Endodermal cell (in vitro differentiated cells): ENCODE data around the gene S100A4. TPM values are rescaled to one million over a fixed set of nuclear protein-coding genes. Genes with fewer than 3 reads are reported as not detected.

Experiments used
- DNase-seq: peaks from one replicate; pipeline ENCODE4 v3.0.0-alpha.2; 2017
- H3K27ac ChIP-seq: 2 replicates; pipeline ENCODE4 v1.5.1; 2013; ENCODE audit warnings: mild to moderate bottlenecking, low read depth, low read length, moderate library complexity
- H3K27me3 ChIP-seq: 2 replicates; pipeline ENCODE4 v1.6.1; 2013; ENCODE audit warnings: mild to moderate bottlenecking, low read length, moderate library complexity; ENCODE audit not compliant: insufficient read depth, control insufficient read depth, poor library complexity, severe bottlenecking
- H3K36me3 ChIP-seq: 2 replicates; pipeline ENCODE4 v1.7.0; 2013; ENCODE audit warnings: mild to moderate bottlenecking, low read length, moderate library complexity; ENCODE audit not compliant: control insufficient read depth, insufficient read depth
- H3K4me1 ChIP-seq: one replicate; pipeline ENCODE4 v1.7.0; 2013; ENCODE audit warnings: low read length; ENCODE audit not compliant: control insufficient read depth, insufficient read depth
- H3K4me3 ChIP-seq: 2 replicates; pipeline ENCODE4 v1.5.1; 2013; ENCODE audit warnings: mild to moderate bottlenecking, low read length, moderate library complexity
- H3K9ac ChIP-seq: 2 replicates; pipeline ENCODE4 v1.6.1; 2013; ENCODE audit warnings: mild to moderate bottlenecking, low read length, moderate library complexity; ENCODE audit not compliant: poor library complexity, severe bottlenecking; ENCODE audit errors: extremely low read depth
- H3K9me3 ChIP-seq: 2 replicates; pipeline ENCODE4 v1.6.1; 2013; ENCODE audit warnings: mild to moderate bottlenecking, low read length, moderate library complexity; ENCODE audit not compliant: control insufficient read depth
- H3K27ac Mint-ChIP-seq: 2 replicates; pipeline ENCODE4 v1.8.0; 2020; ENCODE audit warnings: mixed read lengths
- H3K27me3 Mint-ChIP-seq: 2 replicates; pipeline ENCODE4 v1.8.0; 2021; ENCODE audit warnings: mild to moderate bottlenecking, mixed read lengths; ENCODE audit not compliant: insufficient read depth
- H3K36me3 Mint-ChIP-seq: 2 replicates; pipeline ENCODE4 v1.8.0; 2020; ENCODE audit warnings: low read depth, mixed read lengths
- H3K4me1 Mint-ChIP-seq: 2 replicates; pipeline ENCODE4 v1.8.0; 2020; ENCODE audit warnings: mixed read lengths
- H3K4me3 Mint-ChIP-seq: 2 replicates; pipeline ENCODE4 v1.8.0; 2020; ENCODE audit warnings: mild to moderate bottlenecking, moderate library complexity, mixed read lengths
- H3K9me3 Mint-ChIP-seq: 2 replicates; pipeline ENCODE4 v1.8.0; 2020; ENCODE audit warnings: mild to moderate bottlenecking, mixed read lengths
- CTCF ChIP-seq: fragments of 200-600 bp; sonication (generic); conservative IDR thresholded peaks from 2 replicates; pipeline ENCODE4 v1.5.0; 2021; ENCODE audit warnings: antibody characterized with exemption, mild to moderate bottlenecking
- WGBS, 2 experiments: methylation state at CpG; one replicate each; pipeline versions ENCODE4 v1.1.5 to v1.1.7; 2013; ENCODE audit warnings: missing lambda C conversion rate in 2 of 2, mixed read lengths in 1 of 2; ENCODE audit not compliant: insufficient coverage in 1 of 2, insufficient read length in 1 of 2; 5-methylcytosine and 5-hydroxymethylcytosine counted together
- total RNA-seq, 2 donors: library from RNA; stranded (reverse); fragmentation: NEBNext Ultra II Directional in 1 of 2; extraction: Animal tissue kit (Norgen Biotek cat#: 25700) in 1 of 2; gene quantifications; 2 replicates in 1 of 2; 3 replicates in 1 of 2; pipeline ENCODE4 v1.2.1, GENCODE V29; 2021

The S100A4 gene
- total RNA-seq, 2 donors from 2014 or later = 4.9 to 6.2 TPM

GRCh38 chr1:153556348-153556747 is 10.7 kb upstream of the S100A4 start:
- Histone ChIP-seq H3K27me3 (no peaks in the 10 kb centered on the region), H3K4me1 (no peaks in the 10 kb centered on the region), H3K9ac (no peak overlapping the region), H3K4me3 (no peak overlapping the region), H3K27ac (no peak overlapping the region), H3K36me3 (no peaks in the 10 kb centered on the region), H3K9me3 (no peaks in the 10 kb centered on the region)
- Mint-ChIP-seq H3K9me3 (no peaks in the 10 kb centered on the region), H3K27me3 (no peaks in the 10 kb centered on the region), H3K27ac (no peak overlapping the region), H3K4me3 (no peak overlapping the region), H3K4me1 (no peaks in the 10 kb centered on the region), H3K36me3 (no peaks in the 10 kb centered on the region)
- WGBS, 2 experiments = 79 to 100% methylated on average over 1 of the region's 1 CpG
- no peak for TF ChIP-seq CTCF
- no peak for DNase-seq

DNA sequence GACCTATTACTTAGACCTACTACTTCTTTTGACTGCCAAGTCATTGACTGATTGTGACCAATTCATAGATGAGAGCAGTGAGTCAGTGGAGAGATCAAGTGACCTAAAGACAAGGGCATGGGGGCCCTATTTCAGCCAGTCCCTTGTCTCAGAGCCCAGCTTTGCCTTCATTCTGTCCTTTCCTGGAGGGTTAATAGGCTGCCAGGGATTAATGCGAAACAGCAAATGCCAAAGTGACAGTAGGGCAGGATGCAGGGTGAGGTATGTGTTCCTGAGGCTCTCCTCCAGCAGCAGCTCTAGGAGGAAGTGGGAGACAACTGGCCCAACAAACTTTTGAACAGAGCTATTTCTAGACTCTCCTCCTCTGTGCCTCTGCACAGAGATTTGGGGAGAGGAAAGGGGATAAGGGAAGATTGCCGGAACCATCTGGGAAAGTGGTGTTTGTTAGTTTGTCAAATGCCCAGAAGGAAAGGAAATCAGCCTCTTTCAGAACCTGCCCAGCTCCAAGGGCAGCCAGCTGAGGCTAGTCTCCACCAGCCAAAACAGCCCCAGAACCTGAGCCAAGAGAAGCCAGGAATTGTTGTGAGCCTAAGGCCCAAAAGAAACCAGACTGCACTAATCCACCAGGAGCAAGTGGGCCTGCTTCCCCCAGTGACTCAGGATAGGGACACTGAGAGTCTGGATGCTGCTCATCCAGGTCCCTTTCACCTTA is 8.4 kb upstream of the S100A4 start:
- Mint-ChIP-seq H3K9me3 (no peaks in the 10 kb centered on the region), H3K27ac (no peak overlapping the region), H3K4me1 (peaks cover 3% of the 10 kb centered on the region), H3K36me3 (no peaks in the 10 kb centered on the region), H3K4me3 (no peak overlapping the region), H3K27me3 (peaks cover 5% of the 10 kb centered on the region)
- no peak for TF ChIP-seq CTCF
- Histone ChIP-seq H3K9me3 (no peaks in the 10 kb centered on the region), H3K27ac (no peak overlapping the region), H3K9ac (no peak overlapping the region), H3K4me3 (no peak overlapping the region), H3K36me3 (no peaks in the 10 kb centered on the region), H3K4me1 (no peaks in the 10 kb centered on the region), H3K27me3 (no peaks in the 10 kb centered on the region)
- DNase-seq = no peak
- WGBS, 2 experiments = 93 to 100% methylated on average over 1 to 2 of the region's 2 CpGs

DNA sequence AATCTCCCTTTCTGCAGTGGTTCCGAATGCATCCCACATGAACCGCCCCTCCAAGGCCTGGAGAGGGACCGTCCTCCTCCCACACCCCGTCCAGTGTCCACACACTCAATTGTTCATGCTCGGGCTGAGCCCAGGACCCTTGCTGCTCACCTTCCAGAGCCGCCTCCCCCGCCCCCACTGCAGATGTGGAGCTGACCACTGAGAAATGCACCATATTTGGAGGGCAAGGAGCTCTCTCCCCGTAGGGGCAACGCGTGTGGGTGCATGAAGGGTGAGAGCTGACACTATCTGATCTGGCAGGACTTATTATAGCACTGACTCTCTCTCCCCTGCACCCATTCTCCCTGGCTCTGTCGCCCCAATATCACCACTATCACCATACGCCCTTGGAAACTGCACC is 7.5 kb upstream of the S100A4 start:
- H3K4me1 Mint-ChIP-seq = peaks cover 3% of the 10 kb centered on the region
- Histone ChIP-seq H3K4me3 (no peak overlapping the region), H3K9ac (no peak overlapping the region), H3K27ac (no peak overlapping the region), H3K36me3 (no peaks in the 10 kb centered on the region), H3K27me3 (no peaks in the 10 kb centered on the region), H3K9me3 (no peaks in the 10 kb centered on the region), H3K4me1 (no peaks in the 10 kb centered on the region)
- TF ChIP-seq CTCF = no peak
- no peak for DNase-seq
- no peaks in the 10 kb centered on the region for H3K9me3 Mint-ChIP-seq
- H3K27ac Mint-ChIP-seq = no peak overlapping the region
- H3K4me3 Mint-ChIP-seq = no peak overlapping the region
- no peaks in the 10 kb centered on the region for H3K36me3 Mint-ChIP-seq
- H3K27me3 Mint-ChIP-seq = peaks cover 5% of the 10 kb centered on the region
- 92 to 93% methylated on average over 5 to 12 of the region's 12 CpGs for WGBS, 2 experiments
